Thyroid gland (tissue), 4 donors: ENCODE data around the gene MXD1. TPM values are rescaled to one million over a fixed set of nuclear protein-coding genes. Genes with fewer than 3 reads are reported as not detected.

ENCODE experiments used
- DNase-seq, 2 donors: peaks; one replicate each; pipeline ENCODE4 v3.0.0-alpha.2; 2019
- H3K27ac ChIP-seq, 3 donors: fragments of 200-600 bp; sonication (generic); 1 replicate in 2 of 3; 2 replicates in 1 of 3; pipeline ENCODE4 v1.5.1; 2016 to 2019; ENCODE audit warnings: mild to moderate bottlenecking in 1 of 3, moderate library complexity in 1 of 3
- H3K27me3 ChIP-seq: fragments of 200-600 bp; sonication (generic); one replicate; pipeline ENCODE4 v1.5.1; 2019
- H3K36me3 ChIP-seq, 2 donors: fragments of 200-600 bp; sonication (generic); one replicate each; pipeline ENCODE4 v1.5.1; 2016 to 2019
- H3K4me1 ChIP-seq, 2 donors: fragments of 200-600 bp; sonication (generic); one replicate each; pipeline ENCODE4 v1.5.1; 2017 to 2019
- H3K4me3 ChIP-seq, 3 donors: fragments of 200-600 bp; sonication (generic); replicated peaks in 1 of 3; 1 replicate in 2 of 3; 2 replicates in 1 of 3; pipeline ENCODE4 v1.5.1; 2016; ENCODE audit warnings: mild to moderate bottlenecking in 1 of 3
- H3K9me3 ChIP-seq: fragments of 200-600 bp; sonication (generic); one replicate; pipeline ENCODE4 v1.5.1; 2017
- POLR2A ChIP-seq, 2 donors: fragments of 450-650 bp; IDR thresholded peaks; one replicate each; pipeline ENCODE4 v1.6.1; 2017; ENCODE audit warnings: antibody characterized with exemption in 2 of 2, mild to moderate bottlenecking in 2 of 2, moderate library complexity in 1 of 2
- WGBS, 2 donors: methylation state at CpG; one replicate each; pipeline ENCODE4 v1.1.5; 2017; 5-methylcytosine and 5-hydroxymethylcytosine counted together
- intact Hi-C: fragments of 100-400 bp; cut with DNase I; formaldehyde crosslinking; loops from one replicate; pipeline ENCODE4 v1.15.1; 2023
- total RNA-seq, 4 donors: library from RNA; depleted of rRNA; stranded (reverse); fragments of >200 nt; gene quantifications; one replicate each; pipeline ENCODE4 v1.2.3, GENCODE V29; 2016
- TF ChIP-seq, protein P1 (sequence below), 6 experiments: fragments of 200-600 bp in 3 of 6; fragments of 450-650 bp in 3 of 6; sonication (generic) in 3 of 6; IDR thresholded peaks; one replicate each; pipeline ENCODE4 v1.5.1; 2016 to 2019; ENCODE audit warnings: antibody characterized with exemption in 6 of 6, mild to moderate bottlenecking in 2 of 6, inconsistent platforms in 1 of 6, moderate library complexity in 1 of 6

Gene MXD1
- total RNA-seq, 4 donors from 2014 or later: 11.3 to 17.9 (median 13.0) TPM

GRCh38 chr2:69945441-69945840 is 30.5 kb downstream of the MXD1 start:
- H3K36me3 ChIP-seq: peaks cover 0 to 20% of the 10 kb centered on the region in 2 donors
- intact Hi-C loops: no loop called here
- H3K4me1 ChIP-seq: peaks cover 0 to 3% of the 10 kb centered on the region in 2 donors
- no peak overlapping the region for H3K27ac ChIP-seq
- no peak for TF ChIP-seq POLR2A (IDR thresholded peaks at IDR 0.05)
- TF ChIP-seq, protein P1, sequence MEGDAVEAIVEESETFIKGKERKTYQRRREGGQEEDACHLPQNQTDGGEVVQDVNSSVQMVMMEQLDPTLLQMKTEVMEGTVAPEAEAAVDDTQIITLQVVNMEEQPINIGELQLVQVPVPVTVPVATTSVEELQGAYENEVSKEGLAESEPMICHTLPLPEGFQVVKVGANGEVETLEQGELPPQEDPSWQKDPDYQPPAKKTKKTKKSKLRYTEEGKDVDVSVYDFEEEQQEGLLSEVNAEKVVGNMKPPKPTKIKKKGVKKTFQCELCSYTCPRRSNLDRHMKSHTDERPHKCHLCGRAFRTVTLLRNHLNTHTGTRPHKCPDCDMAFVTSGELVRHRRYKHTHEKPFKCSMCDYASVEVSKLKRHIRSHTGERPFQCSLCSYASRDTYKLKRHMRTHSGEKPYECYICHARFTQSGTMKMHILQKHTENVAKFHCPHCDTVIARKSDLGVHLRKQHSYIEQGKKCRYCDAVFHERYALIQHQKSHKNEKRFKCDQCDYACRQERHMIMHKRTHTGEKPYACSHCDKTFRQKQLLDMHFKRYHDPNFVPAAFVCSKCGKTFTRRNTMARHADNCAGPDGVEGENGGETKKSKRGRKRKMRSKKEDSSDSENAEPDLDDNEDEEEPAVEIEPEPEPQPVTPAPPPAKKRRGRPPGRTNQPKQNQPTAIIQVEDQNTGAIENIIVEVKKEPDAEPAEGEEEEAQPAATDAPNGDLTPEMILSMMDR (IDR thresholded peaks at IDR 0.05): no peak
- no peaks in the 10 kb centered on the region for H3K27me3 ChIP-seq
- no peak overlapping the region for H3K4me3 ChIP-seq
- DNase-seq: no peak
- no peaks in the 10 kb centered on the region for H3K9me3 ChIP-seq
- WGBS, 2 donors: 85 to 96% methylated on average over 8 of the region's 8 CpGs

DNA sequence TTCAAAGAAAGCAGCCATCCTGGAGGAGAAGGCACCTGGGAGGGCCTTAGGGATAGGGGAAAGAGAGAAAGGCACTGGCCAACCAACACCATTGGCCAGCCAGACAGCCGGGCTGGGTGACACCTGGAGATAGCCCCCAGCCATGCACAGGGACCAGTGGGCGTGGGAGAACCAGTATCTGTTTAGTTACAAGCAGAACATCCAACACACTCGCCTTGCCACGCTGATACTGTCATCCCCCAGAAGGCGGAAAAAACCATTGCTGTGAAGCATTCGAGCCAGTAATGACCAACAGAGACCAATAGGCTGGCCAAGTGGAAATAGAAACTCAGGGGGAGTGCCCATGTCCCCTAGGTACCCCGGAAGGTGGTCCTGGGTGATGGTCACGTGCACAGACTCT is 31.0 kb downstream of the MXD1 start:
- Histone ChIP-seq H3K9me3 (no peaks in the 10 kb centered on the region), H3K4me3 (no peak overlapping the region), H3K27me3 (no peaks in the 10 kb centered on the region), H3K36me3 (peaks cover 0 to 15% of the 10 kb centered on the region in 2 donors), H3K27ac (no peak overlapping the region), H3K4me1 (peaks cover 0 to 3% of the 10 kb centered on the region in 2 donors)
- TF ChIP-seq, protein P1 (IDR thresholded peaks at IDR 0.05): no peak
- TF ChIP-seq POLR2A (IDR thresholded peaks at IDR 0.05): no peak
- no peak for DNase-seq
- intact Hi-C loops: no loop called here
- WGBS, 2 donors: 93 to 94% methylated on average over 8 of the region's 8 CpGs

- Histone ChIP-seq H3K27ac (no peak overlapping the region), H3K27me3 (no peaks in the 10 kb centered on the region), H3K4me3 (no peak overlapping the region), H3K4me1 (no peaks in the 10 kb centered on the region), H3K9me3 (no peaks in the 10 kb centered on the region), H3K36me3 (peaks cover 0 to 8% of the 10 kb centered on the region in 2 donors)
- WGBS, 2 donors: 74 to 80% methylated on average over 13 of the region's 13 CpGs
- TF ChIP-seq, protein P1 (IDR thresholded peaks at IDR 0.05): no peak
- TF ChIP-seq POLR2A (IDR thresholded peaks at IDR 0.05): no peak
- intact Hi-C loops: no loop called here
- no peak for DNase-seq
Observed at GRCh38 chr2:69946351-69947324, 31.7 kb downstream of the MXD1 start.

- Histone ChIP-seq H3K36me3 (peaks cover 0 to 2% of the 10 kb centered on the region in 2 donors), H3K4me1 (no peaks in the 10 kb centered on the region), H3K27me3 (no peaks in the 10 kb centered on the region), H3K9me3 (no peaks in the 10 kb centered on the region), H3K27ac (no peak overlapping the region), H3K4me3 (no peak overlapping the region)
- TF ChIP-seq POLR2A (IDR thresholded peaks at IDR 0.05): no peak
- TF ChIP-seq, protein P1 (IDR thresholded peaks at IDR 0.05): no peak
- intact Hi-C loops: no loop called here
- 96 to 97% methylated on average over 4 of the region's 4 CpGs for WGBS, 2 donors
- DNase-seq: no peak
Observed at GRCh38 chr2:69947325-69947931, 32.5 kb downstream of the MXD1 start.
